Panc1 (cell line): Measurements from ENCODE around the gene IER5L. TPM values are rescaled to one million over a fixed set of nuclear protein-coding genes. Genes with fewer than 3 reads are reported as not detected.

Source experiments
- ATAC-seq: fragments of 200-7000 bp; cut with Tn5 transposase; 2 replicates; pipeline ENCODE4 v1.9.1; 2020; ENCODE audit warnings: mild to moderate bottlenecking, moderate library complexity
- BruUV-seq: library from RNA; stranded (reverse); fragments of 400-500 nt; replicated peaks from 2 replicates; lab custom pipeline; 2021; lab: Mats Ljungman, UMichigan
- CTCF ChIA-PET: fragments of 300-600 bp; sonication (Branson Sonifier 250); formaldehyde crosslinking; loops from one replicate; lab custom pipeline; 2022; ENCODE audit warnings: antibody characterized with exemption; lab: Charles Lee
- POLR2A ChIA-PET: fragments of 300-600 bp; sonication (Branson Sonifier 250); formaldehyde crosslinking; loops from one replicate; lab custom pipeline; 2022; ENCODE audit warnings: antibody characterized with exemption; lab: Charles Lee
- DNase-seq: peaks from one replicate; pipeline ENCODE4 v3.0.0-alpha.2; 2010; ENCODE audit warnings: low read depth, low spot score
- H3K27ac ChIP-seq: 2 replicates; pipeline ENCODE4 v1.5.1; 2011; ENCODE audit warnings: mild to moderate bottlenecking, low read length, inconsistent platforms
- H3K27me3 ChIP-seq: fragments of 200-500 bp; sonication (Bioruptor generic); 2 replicates; pipeline ENCODE4 v1.6.0; 2014; ENCODE audit warnings: low read length, inconsistent platforms; ENCODE audit not compliant: control insufficient read depth, insufficient read depth
- H3K36me3 ChIP-seq: fragments of 200-500 bp; sonication (Bioruptor generic); 2 replicates; pipeline ENCODE4 v1.5.1; 2014; ENCODE audit warnings: inconsistent platforms, mild to moderate bottlenecking, low read length, moderate library complexity; ENCODE audit not compliant: control insufficient read depth, insufficient read depth
- H3K4me1 ChIP-seq: 2 replicates; pipeline ENCODE4 v1.5.1; 2011; ENCODE audit warnings: inconsistent platforms, mild to moderate bottlenecking, low read length, moderate library complexity; ENCODE audit not compliant: control insufficient read depth, insufficient read depth
- H3K4me3 ChIP-seq, 2 experiments: 2 replicates each; pipeline ENCODE4 v1.5.1; 2011 to 2012; ENCODE audit warnings: low read depth in 2 of 2, low read length in 2 of 2, mild to moderate bottlenecking in 2 of 2, inconsistent platforms in 1 of 2, moderate library complexity in 1 of 2
- H3K9me3 ChIP-seq: fragments of 200-500 bp; sonication (Bioruptor generic); 2 replicates; pipeline ENCODE4 v1.5.1; 2014; ENCODE audit warnings: low read depth, mild to moderate bottlenecking, inconsistent platforms, low read length, moderate library complexity; ENCODE audit not compliant: control insufficient read depth, insufficient read depth
- CTCF ChIP-seq: fragments of 450-650 bp; IDR thresholded peaks from 2 replicates; pipeline ENCODE4 v1.5.1; 2017; ENCODE audit warnings: mild to moderate bottlenecking
- POLR2AphosphoS5 ChIP-seq: IDR thresholded peaks from 2 replicates; pipeline ENCODE4 v1.6.1; 2012; ENCODE audit warnings: mild to moderate bottlenecking, low read depth, low read length, moderate library complexity
- REST ChIP-seq, 2 experiments: IDR thresholded peaks; 2 replicates each; pipeline ENCODE4 v1.6.1; 2011 to 2012; ENCODE audit warnings: low read depth in 2 of 2, control low read depth in 1 of 2, low read length in 1 of 2, mild to moderate bottlenecking in 1 of 2, moderate library complexity in 1 of 2; ENCODE audit not compliant: insufficient read depth in 1 of 2
- SIN3A ChIP-seq: IDR thresholded peaks from 2 replicates; pipeline ENCODE4 v1.6.1; 2012; ENCODE audit warnings: low read depth, mild to moderate bottlenecking, low read length, moderate library complexity, borderline replicate concordance; ENCODE audit not compliant: insufficient read depth
- TCF7L2 ChIP-seq: IDR thresholded peaks from 2 replicates; pipeline ENCODE4 v1.6.1; 2011; ENCODE audit warnings: mild to moderate bottlenecking, low read depth, low read length, inconsistent platforms
- in situ Hi-C: cut with HindIII; loops from 2 replicates; pipeline ENCODE4 v1.10.0; 2016; ENCODE audit warnings: low sequenced_read_pairs, low pct_unique_long_range_greater_than_20kb
- intact Hi-C: fragments of 100-400 bp; cut with micrococcal nuclease; formaldehyde crosslinking; loops from one replicate; pipeline ENCODE4 v1.10.0; 2022; ENCODE audit not compliant: unreplicated experiment
- total RNA-seq: library from RNA; stranded (reverse); gene quantifications from one replicate; pipeline ENCODE4 v1.2.1, GENCODE V29; 2021; ENCODE audit not compliant: unreplicated experiment

IER5L gene
- total RNA-seq, 1 experiment from 2014 or later, result 44.6 TPM

- H3K4me3 ChIP-seq, result no peak overlapping the region
- TF ChIP-seq POLR2AphosphoS5 (no peak), REST (IDR thresholded peaks at IDR 0.05; ENCODE audit: insufficient read depth in 1 of 2, low read depth in 2 of 2, low read length in 1 of 2) (no peak), CTCF (no peak), SIN3A (no peak), TCF7L2 (no peak)
- peaks cover 12% of the 10 kb centered on the region for H3K4me1 ChIP-seq
- H3K9me3 ChIP-seq, result no peaks in the 10 kb centered on the region
- ATAC-seq (no peak), DNase-seq (no peak)
- in situ Hi-C loops, result no loop called here
- no peaks in the 10 kb centered on the region; the same call in 1 of the 2 replicates for H3K36me3 ChIP-seq
- intact Hi-C loops, result no loop called here
- no peaks in the 10 kb centered on the region for H3K27me3 ChIP-seq
- POLR2A ChIA-PET, result no interaction called here
- BruUV-seq, result no TSS peak
- CTCF ChIA-PET, result interaction anchor here (0.7 kb wide), 1 partner anchor 40 kb away, joined by 3 read pairs; no protein-coding TSS in a partner anchor
- no peak overlapping the region for H3K27ac ChIP-seq
These were observed 3.2 kb upstream of the IER5L start for GRCh38 chr9:129181246-129181645.

- Histone ChIP-seq H3K4me3 (peak overlapping the region; percentile 48 to 81), H3K27ac (peak overlapping the region; percentile 48; the same call in 1 of the 2 replicates), H3K27me3 (no peaks in the 10 kb centered on the region), H3K36me3 (no peaks in the 10 kb centered on the region; the same call in 1 of the 2 replicates), H3K4me1 (peaks cover 13% of the 10 kb centered on the region), H3K9me3 (no peaks in the 10 kb centered on the region)
- DNase-seq (no peak), ATAC-seq (no peak)
- POLR2A ChIA-PET, result interaction anchor here (0.5 kb wide), 2 partner anchors 303 to 424 kb away, joined by 4 to 10 read pairs; no protein-coding TSS in a partner anchor
- in situ Hi-C loops (no loop called here), intact Hi-C loops (loop anchor here (5.0 kb wide), 3 partner anchors 159 to 429 kb away; no protein-coding TSS in a partner anchor)
- CTCF ChIA-PET, result interaction anchor here (0.5 to 1.0 kb wide), 2 partner anchors 156 to 197 kb away, joined by 3 to 4 read pairs; no protein-coding TSS in a partner anchor
- TF ChIP-seq TCF7L2, result peak; percentile 94
- no peak for TF ChIP-seq REST (IDR thresholded peaks at IDR 0.05; ENCODE audit: insufficient read depth in 1 of 2, low read depth in 2 of 2, low read length in 1 of 2)
- TSS peak; percentile 43 for BruUV-seq
These were observed 714 bp upstream of the IER5L start for GRCh38 chr9:129178568-129179382.
